ENCODE data around the gene KCNAB2.

KCNAB2 gene

DNA sequence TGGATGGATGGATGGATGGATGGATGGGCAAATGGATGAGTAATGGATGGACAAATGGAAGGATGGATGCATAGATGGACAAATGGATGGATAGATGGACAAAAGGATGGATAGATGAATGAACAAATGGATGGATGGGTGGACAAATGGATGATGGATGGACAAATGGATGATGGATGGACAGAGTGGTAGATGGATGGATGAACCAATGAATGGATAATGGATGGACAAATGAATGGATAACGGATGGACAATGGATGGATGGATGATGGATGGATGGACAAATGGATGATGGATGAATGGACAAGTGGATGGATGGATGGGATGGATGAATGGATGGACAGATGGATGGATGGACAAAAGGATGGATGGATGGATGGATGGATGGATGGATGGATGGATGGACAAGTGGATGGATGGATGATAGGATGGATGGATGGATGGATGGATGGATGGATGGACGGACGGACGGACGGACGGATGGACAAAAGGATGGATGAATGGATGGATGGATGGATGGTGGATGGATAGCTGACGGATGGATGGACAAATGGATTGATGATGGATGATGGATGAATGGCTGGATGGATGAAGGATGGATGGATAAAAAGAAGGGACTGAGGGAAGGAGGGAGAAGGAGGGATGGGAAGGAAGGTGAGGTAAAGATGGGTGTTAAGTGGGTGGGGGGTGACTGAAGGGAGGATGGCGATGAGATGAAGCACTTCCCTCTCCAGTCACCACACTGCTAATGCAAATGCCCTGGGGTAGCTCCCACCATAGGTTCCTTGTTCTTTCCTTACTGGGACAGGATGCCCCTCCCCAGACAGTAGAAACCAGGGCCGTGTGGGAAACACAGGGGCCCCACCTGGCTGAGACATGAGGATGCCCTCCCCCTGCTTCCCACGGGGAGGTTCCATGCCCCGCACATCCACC is 104.6 kb downstream of the KCNAB2 start:
- DNase-seq (ENCODE audit: low read depth): no peak

Data from CMK (cell line).